ENCODE data around the gene EQTN.

EQTN gene

GRCh38 chr9:27297050-27297449, at the start of gene EQTN:
EQTN (minus strand) TSS chr9:27297150; CDS start chr9:27297055, 95 bp downstream.
- no peak for DNase-seq (ENCODE audit: low read depth in 2 of 2)

GRCh38 chr9:27344776-27345175, 47.8 kb upstream of the EQTN start:
- no peak for DNase-seq (ENCODE audit: low read depth in 2 of 2)

DNA sequence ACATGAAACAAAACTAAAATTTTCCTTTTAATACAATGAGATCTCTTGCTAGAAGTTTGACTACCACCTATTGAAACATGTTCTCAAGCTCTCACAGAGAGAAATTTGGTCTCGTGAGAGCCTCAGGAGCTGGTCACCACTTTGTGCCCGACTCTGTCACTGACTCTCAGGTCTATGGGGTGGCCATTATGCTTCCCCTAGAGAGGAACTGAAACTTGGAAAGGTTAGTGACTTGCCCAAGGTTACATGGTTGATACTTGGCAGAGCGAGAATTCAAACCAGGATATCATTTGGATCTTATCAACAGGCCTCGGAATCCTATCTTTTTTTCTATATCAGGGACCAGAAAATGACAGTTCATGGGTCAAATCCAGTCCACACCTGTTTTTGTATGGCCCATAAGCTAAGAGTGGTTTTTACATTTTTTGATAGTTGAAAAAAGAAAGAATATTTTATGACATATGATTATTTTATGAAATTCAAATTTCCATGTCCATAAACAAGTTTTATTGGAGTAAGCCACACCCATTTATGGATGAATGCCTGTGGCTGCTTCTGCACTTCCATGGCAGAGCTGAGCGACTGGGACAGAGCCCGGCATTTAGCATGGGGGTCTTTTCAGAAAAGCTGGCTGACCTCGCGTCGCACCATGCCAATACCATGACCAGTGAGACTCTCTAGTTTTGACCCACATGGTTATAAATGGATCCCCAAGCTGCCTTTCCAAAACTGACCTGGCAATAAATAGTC, 44.8 kb upstream of the EQTN start:
- DNase-seq (ENCODE audit: low read depth in 2 of 2) = no peak

DNA sequence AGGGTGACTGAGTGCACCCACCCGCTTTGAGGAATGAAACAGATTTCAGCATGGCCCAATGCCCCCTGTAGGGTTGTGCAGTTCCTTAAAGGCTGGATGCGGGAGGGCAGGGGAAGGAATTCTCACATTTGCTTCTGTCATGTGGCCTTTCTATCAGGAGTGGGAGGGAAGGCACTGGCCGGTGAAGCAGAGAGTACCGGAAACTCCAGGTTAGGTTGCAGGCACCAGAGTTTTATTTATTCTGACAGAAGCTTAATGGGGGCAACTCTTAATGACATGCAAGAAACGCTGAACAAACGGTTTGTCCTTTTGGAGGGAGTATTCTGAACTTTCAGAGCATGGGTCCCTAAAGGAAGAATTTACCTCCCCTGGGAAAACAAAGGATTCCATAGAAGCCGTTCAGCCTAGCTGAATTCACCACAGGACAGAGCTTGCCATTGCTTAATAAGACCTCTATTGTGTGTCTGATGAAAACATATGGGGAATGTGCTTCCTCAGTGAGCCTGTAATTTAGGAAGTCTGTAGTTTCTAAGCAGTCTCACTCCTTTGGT, 44.1 kb upstream of the EQTN start:
- DNase-seq (ENCODE audit: low read depth in 2 of 2) = no peak

- no peak for DNase-seq (ENCODE audit: low read depth in 2 of 2)
Observed at GRCh38 chr9:27340285-27340674, 43.3 kb upstream of the EQTN start.

DNA sequence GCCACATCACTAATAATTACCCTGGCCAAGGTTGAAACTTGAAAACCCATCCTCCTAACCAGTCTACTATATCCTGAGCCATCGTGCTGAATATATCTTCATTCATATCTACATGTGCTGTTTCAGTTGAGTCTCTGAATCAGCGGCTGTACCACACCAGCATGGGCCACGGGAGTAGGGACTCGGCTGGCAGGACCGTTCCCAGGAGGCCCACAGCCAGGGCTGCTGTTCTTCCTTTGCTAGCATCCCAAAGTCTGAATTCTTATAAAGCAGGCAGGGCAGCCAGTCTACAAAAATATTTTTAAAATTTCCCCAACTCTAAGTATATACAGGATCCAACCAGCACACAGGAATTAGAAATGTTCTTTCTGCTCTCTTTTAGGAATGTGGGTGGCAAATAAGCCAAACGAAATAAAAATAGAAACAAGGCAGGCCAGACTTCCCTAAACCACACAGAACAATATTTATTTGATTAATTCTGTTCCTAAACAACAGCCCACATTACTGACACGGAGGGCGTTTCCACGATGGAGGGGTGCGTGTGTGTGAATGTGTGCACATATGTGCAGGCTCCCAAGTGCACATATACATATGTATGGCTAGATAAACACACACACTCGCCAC, 42.8 kb upstream of the EQTN start:
- DNase-seq (ENCODE audit: low read depth in 2 of 2) = no peak

- no peak for DNase-seq (ENCODE audit: low read depth in 2 of 2)
Observed at GRCh38 chr9:27338527-27338903, 41.6 kb upstream of the EQTN start.

GRCh38 chr9:27337833-27338526, 41.0 kb upstream of the EQTN start:
- no peak for DNase-seq (ENCODE audit: low read depth in 2 of 2)

DNA sequence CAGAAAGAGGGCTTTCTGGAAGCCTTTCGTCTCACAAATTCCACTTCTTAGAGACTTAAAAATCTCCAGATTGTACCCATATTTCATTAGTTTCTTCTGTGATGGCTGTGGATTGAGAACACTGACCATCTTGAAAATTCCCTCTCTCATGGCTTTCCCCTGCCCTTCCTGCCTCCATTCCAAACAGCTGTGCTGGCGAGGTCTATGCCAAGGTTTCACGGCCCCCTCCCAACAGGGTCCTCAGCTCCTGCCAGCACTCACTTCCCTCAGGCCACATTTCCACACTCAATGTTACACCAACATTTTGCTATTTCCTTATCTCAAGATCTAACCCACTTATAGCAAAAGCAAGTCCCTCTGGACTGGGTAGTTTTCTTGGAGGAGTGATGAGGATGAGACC, 40.3 kb upstream of the EQTN start:
- DNase-seq (ENCODE audit: low read depth in 2 of 2) = no peak

DNA sequence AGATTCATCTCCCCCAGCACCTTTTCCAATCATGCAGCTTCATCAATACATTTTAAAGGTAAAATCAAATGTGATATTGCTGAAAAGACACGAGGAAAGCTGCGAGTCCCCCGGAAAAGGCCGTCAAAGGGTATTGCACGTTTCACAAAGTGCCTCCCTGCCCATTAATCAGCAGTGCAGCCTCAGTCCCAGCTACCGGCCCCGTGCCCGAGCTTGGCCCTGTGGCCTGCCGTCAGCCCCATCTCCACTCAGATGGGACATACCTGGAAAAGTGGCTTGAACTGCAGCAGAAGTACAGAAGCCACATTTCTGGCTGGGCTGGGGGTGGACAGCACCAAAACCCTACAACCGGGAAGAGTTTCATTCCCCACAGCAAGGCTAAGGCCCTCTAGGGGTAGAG, 39.9 kb upstream of the EQTN start:
- DNase-seq (ENCODE audit: low read depth in 2 of 2) = no peak

DNA sequence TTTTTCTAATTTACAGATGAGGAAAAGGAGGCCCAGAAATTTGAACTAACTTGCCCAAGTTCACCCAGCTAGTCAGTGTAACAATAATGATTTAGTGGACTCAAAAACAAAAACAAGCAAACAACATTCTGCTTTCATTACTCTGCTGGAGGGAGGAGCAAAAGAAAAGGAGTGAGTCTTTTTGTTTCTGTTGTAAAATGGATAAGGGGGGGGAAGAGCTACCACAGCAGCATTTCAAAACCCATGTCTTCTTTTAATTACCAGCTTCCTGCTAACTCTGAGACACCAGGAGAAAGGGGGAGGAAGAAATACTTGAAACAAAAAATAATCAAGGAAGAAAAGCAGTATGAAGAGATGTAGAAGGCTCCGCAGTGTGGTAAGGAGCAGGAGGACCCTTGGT, 39.2 kb upstream of the EQTN start:
- no peak for DNase-seq (ENCODE audit: low read depth in 2 of 2)

GRCh38 chr9:27335075-27335474, 38.1 kb upstream of the EQTN start:
- no peak for DNase-seq (ENCODE audit: low read depth in 2 of 2)

DNA sequence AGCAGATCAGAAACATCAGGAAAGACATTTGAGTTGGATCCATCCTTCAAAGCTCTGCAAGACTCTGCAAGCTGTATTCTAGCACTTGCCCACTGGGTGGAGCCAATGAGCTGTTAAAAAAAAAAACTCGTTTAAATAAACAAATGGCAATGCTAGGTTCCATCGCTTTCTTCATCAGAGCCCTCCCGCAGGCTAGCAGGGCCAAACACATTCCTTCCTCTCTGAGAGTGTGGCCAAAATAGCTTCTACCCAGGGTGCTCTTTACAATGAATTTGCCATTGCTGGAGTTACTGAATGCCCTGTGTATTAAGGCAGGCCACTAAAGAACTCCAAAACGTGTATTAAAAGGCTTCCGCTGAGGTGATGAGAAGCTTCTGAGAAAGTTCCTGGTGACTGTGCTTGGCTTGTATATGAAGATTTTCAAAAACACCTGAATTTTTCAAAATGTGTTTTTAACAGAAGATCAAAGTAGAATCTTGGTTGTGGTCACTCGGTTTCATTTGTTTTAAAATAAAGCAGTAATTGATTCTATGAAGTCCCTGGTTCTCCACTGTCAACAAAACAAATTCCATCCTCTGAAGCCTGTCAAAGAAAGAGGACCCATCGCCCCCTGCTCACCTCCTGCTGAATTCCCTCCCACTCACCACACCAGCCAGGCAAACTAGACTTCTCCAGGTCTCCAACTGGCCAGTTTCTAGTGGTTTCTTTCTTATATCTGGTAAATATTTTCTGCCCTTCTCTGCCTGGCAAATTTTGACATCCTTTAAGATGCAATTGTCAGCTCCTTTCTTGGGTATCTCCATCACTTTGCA, 36.5 kb upstream of the EQTN start:
- DNase-seq (ENCODE audit: low read depth in 2 of 2) = peak in 1 of 2 donors; percentile 13

DNA sequence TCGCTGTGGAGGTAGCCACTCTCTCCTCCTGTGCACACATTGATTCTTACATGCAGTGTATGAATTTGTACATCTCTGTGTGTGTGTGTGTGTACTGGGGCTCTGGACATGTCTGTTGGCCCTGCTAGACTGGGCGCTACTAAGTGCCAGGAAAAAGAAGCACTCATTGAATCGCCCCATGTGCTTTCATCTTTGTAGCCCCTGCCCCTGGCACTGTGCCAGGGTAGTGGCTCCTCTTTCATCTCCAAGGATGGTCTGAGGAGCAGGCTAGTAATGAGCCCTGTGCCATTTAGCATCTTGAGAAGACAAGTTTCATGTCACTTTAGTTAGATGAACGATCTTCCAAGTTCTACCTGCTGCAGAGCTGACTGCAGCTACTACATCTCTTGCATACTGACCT, 34.4 kb upstream of the EQTN start:
- DNase-seq (ENCODE audit: low read depth in 2 of 2) = no peak

DNA sequence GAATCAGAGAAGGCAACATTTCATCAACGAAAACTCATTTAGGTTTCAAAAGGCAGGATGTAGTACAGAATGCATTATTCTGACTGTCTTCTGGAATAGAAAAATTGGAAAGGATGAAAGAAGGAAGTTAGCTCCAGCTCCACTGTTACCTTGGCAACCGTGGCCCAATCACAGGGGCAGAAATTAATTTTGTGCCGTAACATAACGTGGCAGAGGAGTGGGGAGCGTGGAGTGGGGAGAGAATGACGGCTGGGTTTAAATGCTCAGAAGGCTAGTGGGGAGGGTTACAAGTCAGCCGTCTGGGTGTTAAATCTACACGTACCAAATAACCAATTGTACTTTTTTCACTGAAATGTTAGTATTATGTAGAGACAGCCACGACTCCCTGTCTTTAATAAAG, 32.3 kb upstream of the EQTN start:
- no peak for DNase-seq (ENCODE audit: low read depth in 2 of 2)

DNA sequence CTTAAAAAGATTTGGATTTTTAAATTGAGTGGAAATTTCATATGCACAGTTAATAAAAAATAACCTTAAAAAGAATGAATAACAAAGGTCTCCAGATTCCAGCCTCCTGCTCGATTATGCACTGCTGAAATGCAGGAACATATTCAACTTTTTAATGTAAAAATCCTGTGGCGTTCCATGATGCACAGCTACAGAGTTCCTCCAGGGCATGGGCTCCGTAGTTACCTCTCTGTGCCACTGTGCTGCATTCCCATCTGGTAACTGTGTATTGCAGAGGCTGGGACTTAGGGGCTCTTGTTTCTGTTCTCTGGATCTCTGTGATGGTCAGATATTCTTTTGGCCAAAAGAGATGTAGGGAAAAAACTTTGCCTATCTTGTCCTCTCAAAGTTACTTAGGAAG, 31.5 kb upstream of the EQTN start:
- DNase-seq (ENCODE audit: low read depth in 2 of 2) = no peak

- no peak for DNase-seq (ENCODE audit: low read depth in 2 of 2)
Observed at GRCh38 chr9:27311184-27311583, 14.2 kb upstream of the EQTN start.

- DNase-seq (ENCODE audit: low read depth in 2 of 2) = no peak
Observed at GRCh38 chr9:27310582-27310981, 13.6 kb upstream of the EQTN start.

GRCh38 chr9:27308691-27309390, 11.9 kb upstream of the EQTN start:
- no peak for DNase-seq (ENCODE audit: low read depth in 2 of 2)

DNA sequence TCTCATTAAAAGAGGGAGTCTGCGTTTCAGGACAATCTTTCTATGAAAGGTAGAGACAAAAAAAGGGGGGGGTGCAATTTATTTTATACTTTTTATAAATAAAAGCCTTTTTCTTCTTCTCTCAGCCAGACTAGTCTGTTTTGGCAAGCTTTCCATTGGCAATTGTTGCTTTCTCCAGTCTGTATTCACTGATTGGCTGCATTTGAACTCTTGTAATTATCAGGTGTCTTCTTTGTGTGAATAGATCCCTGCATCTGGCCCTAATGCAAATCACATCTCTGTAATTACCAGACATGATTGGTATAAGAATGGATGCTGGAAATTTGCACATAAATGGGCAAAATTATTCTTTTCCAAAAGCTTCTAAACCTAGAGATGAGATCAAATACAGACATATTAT, 7.6 kb upstream of the EQTN start:
- DNase-seq (ENCODE audit: low read depth in 2 of 2) = no peak

- no peak for DNase-seq (ENCODE audit: low read depth in 2 of 2)
Observed at GRCh38 chr9:27303219-27303618, 6.3 kb upstream of the EQTN start.

All from stimulated activated CD8-positive, alpha-beta memory T cell treated with anti-CD3 and anti-CD28 coated beads, Interleukin-7, amount 100 ng/mL, for 1 hour (primary cell).